H1 (cell line): ENCODE data around the gene ATP8B2. TPM values are rescaled to one million over a fixed set of nuclear protein-coding genes. Genes with fewer than 3 reads are reported as not detected.
A peak's percentile ranks its signal among the peaks of the same experiment; 100 is the strongest.

Experiments used
- CTCF ChIA-PET: fragments of 300-600 bp; sonication (Branson Sonifier 250); formaldehyde crosslinking; loops from one replicate; lab custom pipeline; 2021; ENCODE audit not compliant: partially characterized antibody; lab: Charles Lee
- POLR2A ChIA-PET: fragments of 300-600 bp; sonication (Branson Sonifier 250); formaldehyde crosslinking; loops from one replicate; lab custom pipeline; 2021; ENCODE audit warnings: inconsistent platforms; ENCODE audit not compliant: partially characterized antibody; lab: Charles Lee
- DNase-seq, 2 experiments: peaks; one replicate each; pipeline versions ENCODE4 v3.0.0 to v3.0.0-alpha.2; 2010 to 2022; ENCODE audit warnings: low spot score in 2 of 2, low read depth in 1 of 2, mixed read lengths in 1 of 2
- FAIRE-seq: peaks from 2 replicates; lab custom pipeline; 2011; peaks lifted over from hg19 to GRCh38; lab: Jason Lieb, UNC
- H2AFZ ChIP-seq: 2 replicates; pipeline ENCODE4 v1.8.1; 2012; ENCODE audit warnings: low read length, inconsistent platforms
- H2AK5ac ChIP-seq: 2 replicates; pipeline ENCODE4 v1.6.1; 2013; ENCODE audit warnings: low read depth, low read length
- H2BK120ac ChIP-seq: replicated peaks from 2 replicates; pipeline ENCODE3; 2013; ENCODE audit warnings: low read depth, low read length, inconsistent platforms
- H2BK12ac ChIP-seq: 2 replicates; pipeline ENCODE4 v1.6.1; 2013; ENCODE audit warnings: low read depth, low read length
- H2BK15ac ChIP-seq: 2 replicates; pipeline ENCODE4 v1.6.1; 2013; ENCODE audit warnings: low read length
- H2BK20ac ChIP-seq: 2 replicates; pipeline ENCODE4 v1.6.1; 2013; ENCODE audit warnings: low read length
- H2BK5ac ChIP-seq: 2 replicates; pipeline ENCODE4 v1.6.1; 2013; ENCODE audit warnings: low read depth, low read length
- H3K14ac ChIP-seq: 2 replicates; pipeline ENCODE4 v1.6.1; 2013; ENCODE audit warnings: inconsistent platforms; ENCODE audit not compliant: insufficient read length
- H3K18ac ChIP-seq: 2 replicates; pipeline ENCODE4 v1.6.1; 2013; ENCODE audit warnings: low read length; ENCODE audit errors: extremely low read depth
- H3K23ac ChIP-seq: 2 replicates; pipeline ENCODE4 v1.6.1; 2013; ENCODE audit warnings: inconsistent platforms; ENCODE audit not compliant: insufficient read length
- H3K23me2 ChIP-seq: 2 replicates; pipeline ENCODE4 v1.6.1; 2013; ENCODE audit warnings: low read depth, low read length
- H3K27ac ChIP-seq: 2 replicates; pipeline ENCODE4 v1.6.1; 2011; ENCODE audit warnings: low read depth, low read length, inconsistent platforms
- H3K27me3 ChIP-seq, 4 experiments: replicated peaks in 1 of 4; 1 replicate in 1 of 4; 2 replicates in 3 of 4; pipeline versions ENCODE4 v1.6.1 to v1.8.1; 2011 to 2013; ENCODE audit warnings: low read length in 3 of 4, mild to moderate bottlenecking in 3 of 4, inconsistent platforms in 2 of 4, mixed read lengths in 2 of 4, moderate library complexity in 1 of 4; ENCODE audit not compliant: control insufficient read depth in 3 of 4, insufficient read depth in 3 of 4; ENCODE audit errors: extremely low read depth in 1 of 4
- H3K36me3 ChIP-seq, 4 experiments: 2 replicates each; pipeline versions ENCODE4 v1.6.1 to v1.8.1; 2011 to 2013; ENCODE audit warnings: mild to moderate bottlenecking in 4 of 4, low read length in 3 of 4, moderate library complexity in 2 of 4, control low read depth in 1 of 4, inconsistent platforms in 1 of 4; ENCODE audit not compliant: insufficient read depth in 4 of 4, control insufficient read depth in 2 of 4
- H3K4ac ChIP-seq: replicated peaks from 2 replicates; pipeline ENCODE3; 2013; ENCODE audit warnings: low read length, low read depth, mixed read lengths, inconsistent platforms; ENCODE audit not compliant: insufficient read length
- H3K4me1 ChIP-seq, 4 experiments: replicated peaks in 1 of 4; 1 replicate in 1 of 4; 2 replicates in 3 of 4; pipeline versions ENCODE4 v1.6.1 to v1.8.1; 2011 to 2013; ENCODE audit warnings: low read length in 3 of 4, inconsistent platforms in 2 of 4, mixed read lengths in 1 of 4; ENCODE audit not compliant: insufficient read depth in 4 of 4, control insufficient read depth in 3 of 4
- H3K4me2 ChIP-seq, 2 experiments: 2 replicates each; pipeline versions ENCODE4 v1.6.1 to v1.8.1; 2011 to 2013; ENCODE audit warnings: low read depth in 2 of 2, low read length in 2 of 2, control low read depth in 1 of 2, inconsistent platforms in 1 of 2, mild to moderate bottlenecking in 1 of 2; ENCODE audit not compliant: insufficient read depth in 1 of 2
- H3K4me3 ChIP-seq, 4 experiments: fragments of 200-600, 300-600 bp in 1 of 4; sonication (generic), shearing (Covaris generic), sonication (Bioruptor Twin) in 1 of 4; 2 replicates each; pipeline versions ENCODE4 v1.5.1 to v1.8.1; 2011 to 2016; ENCODE audit warnings: low read length in 4 of 4, low read depth in 3 of 4, control low read depth in 2 of 4, inconsistent platforms in 2 of 4, mild to moderate bottlenecking in 2 of 4, mixed read lengths in 1 of 4, moderate library complexity in 1 of 4; ENCODE audit not compliant: insufficient read depth in 2 of 4; ENCODE audit errors: extremely low read depth in 1 of 4
- H3K56ac ChIP-seq: replicated peaks from 2 replicates; pipeline ENCODE3; 2013; ENCODE audit warnings: low read depth, mild to moderate bottlenecking, mixed read lengths, low read length, inconsistent platforms; ENCODE audit not compliant: insufficient read length
- H3K79me1 ChIP-seq: 2 replicates; pipeline ENCODE4 v1.6.1; 2013; ENCODE audit warnings: low read depth, low read length, control low read depth
- H3K79me2 ChIP-seq, 2 experiments: 2 replicates each; pipeline versions ENCODE4 v1.6.1 to v1.8.1; 2012 to 2013; ENCODE audit warnings: low read length in 2 of 2, mild to moderate bottlenecking in 2 of 2, inconsistent platforms in 1 of 2; ENCODE audit not compliant: insufficient read depth in 2 of 2, control insufficient read depth in 1 of 2
- H3K9ac ChIP-seq, 4 experiments: replicated peaks in 1 of 4; 1 replicate in 1 of 4; 2 replicates in 3 of 4; pipeline versions ENCODE4 v1.6.1 to v1.8.1; 2011 to 2013; ENCODE audit warnings: low read depth in 3 of 4, low read length in 3 of 4, control low read depth in 2 of 4, mild to moderate bottlenecking in 2 of 4, moderate library complexity in 2 of 4, inconsistent platforms in 1 of 4; ENCODE audit errors: extremely low read depth in 1 of 4
- H3K9me3 ChIP-seq, 2 experiments: 2 replicates each; pipeline versions ENCODE4 v1.6.1 to v1.8.1; 2012 to 2013; ENCODE audit warnings: mild to moderate bottlenecking in 2 of 2, moderate library complexity in 2 of 2, control low read depth in 1 of 2, inconsistent platforms in 1 of 2, low read depth in 1 of 2, low read length in 1 of 2, mixed read lengths in 1 of 2; ENCODE audit not compliant: insufficient read depth in 2 of 2
- H4K20me1 ChIP-seq, 2 experiments: replicated peaks in 1 of 2; 2 replicates each; pipeline versions ENCODE3 to v1.8.1; 2011 to 2013; ENCODE audit warnings: inconsistent platforms in 2 of 2, low read length in 2 of 2, mild to moderate bottlenecking in 1 of 2; ENCODE audit not compliant: insufficient read depth in 2 of 2, control insufficient read depth in 1 of 2
- H4K5ac ChIP-seq: 2 replicates; pipeline ENCODE4 v1.6.1; 2013; ENCODE audit warnings: low read length, low read depth, mixed read lengths, inconsistent platforms; ENCODE audit not compliant: insufficient read length
- H4K8ac ChIP-seq: 2 replicates; pipeline ENCODE4 v1.8.0; 2013; ENCODE audit warnings: mild to moderate bottlenecking, moderate library complexity, low read length, inconsistent platforms; ENCODE audit not compliant: insufficient read depth; ENCODE audit errors: extremely low read depth
- H4K91ac ChIP-seq: replicated peaks from 2 replicates; pipeline ENCODE3; 2013; ENCODE audit warnings: low read length, mixed read lengths, inconsistent platforms; ENCODE audit not compliant: insufficient read length
- ASH2L ChIP-seq: fragments of 200-600, 300-600 bp; sonication (generic); IDR thresholded peaks from one replicate; pipeline ENCODE4 v1.7.1; 2017; ENCODE audit warnings: low read length
- ATF3 ChIP-seq: IDR thresholded peaks from 2 replicates; pipeline ENCODE4 v1.6.1; 2011; ENCODE audit warnings: low read depth, mild to moderate bottlenecking, low read length; ENCODE audit not compliant: insufficient read depth
- BRCA1 ChIP-seq: IDR thresholded peaks from 2 replicates; pipeline ENCODE4 v1.6.1; 2012; ENCODE audit warnings: low read depth, low read length, improper control_type of control experiment
- FOSL1 ChIP-seq: IDR thresholded peaks from 2 replicates; pipeline ENCODE4 v1.6.1; 2011; ENCODE audit warnings: mild to moderate bottlenecking, low read depth, low read length, moderate library complexity; ENCODE audit not compliant: insufficient read depth
- JUN ChIP-seq: IDR thresholded peaks from 2 replicates; pipeline ENCODE4 v1.6.1; 2011; ENCODE audit warnings: low read depth, mild to moderate bottlenecking, improper control_type of control experiment, low read length
- MAX ChIP-seq: IDR thresholded peaks from 2 replicates; pipeline ENCODE4 v1.6.1; 2012; ENCODE audit warnings: inconsistent platforms
- POLR2A ChIP-seq, 2 experiments: IDR thresholded peaks; 1 replicate in 1 of 2; 2 replicates in 1 of 2; pipeline ENCODE4 v1.6.1; 2011; ENCODE audit warnings: low read depth in 2 of 2, low read length in 2 of 2, mild to moderate bottlenecking in 2 of 2; ENCODE audit errors: control extremely low read depth in 1 of 2
- RFX5 ChIP-seq: IDR thresholded peaks from 2 replicates; pipeline ENCODE4 v1.6.1; 2011; ENCODE audit warnings: low read depth, low read length, improper control_type of control experiment, borderline replicate concordance
- RXRA ChIP-seq: IDR thresholded peaks from 2 replicates; pipeline ENCODE4 v1.6.1; 2011; ENCODE audit warnings: low read depth, mild to moderate bottlenecking, low read length, moderate library complexity; ENCODE audit not compliant: insufficient read depth
- SAP30 ChIP-seq: fragments of 300-600 bp; sonication (generic); IDR thresholded peaks from 2 replicates; pipeline ENCODE4 v1.7.1; 2012; ENCODE audit warnings: low read length, moderate library complexity, mild to moderate bottlenecking, inconsistent platforms; ENCODE audit not compliant: insufficient read depth, insufficient replicate concordance
- SP2 ChIP-seq: IDR thresholded peaks from 2 replicates; pipeline ENCODE4 v1.6.1; 2012; ENCODE audit warnings: mild to moderate bottlenecking, low read length, inconsistent platforms
- TAF7 ChIP-seq: optimal IDR thresholded peaks from 2 replicates; pipeline ENCODE3; 2011; ENCODE audit warnings: low read depth, mild to moderate bottlenecking, inconsistent platforms, low read length, moderate library complexity, borderline replicate concordance
- WGBS, 2 experiments: shearing (Covaris generic) in 1 of 2; methylation state at CpG; one replicate each; pipeline versions ENCODE4 v1.1.6 to v1.1.7; 2013 to 2015; ENCODE audit warnings: low lambda C conversion rate in 2 of 2, mixed read lengths in 2 of 2, inconsistent platforms in 1 of 2, low coverage in 1 of 2, missing lambda C conversion rate in 1 of 2; ENCODE audit not compliant: insufficient replicate concordance in 2 of 2, insufficient coverage in 1 of 2, insufficient read length in 1 of 2; ENCODE audit errors: extremely low coverage in 1 of 2, missing lambda C conversion rate in 1 of 2; 5-methylcytosine and 5-hydroxymethylcytosine counted together
- polyA plus RNA-seq, 7 experiments: library from polyadenylated mRNA; depleted of rRNA in 3 of 7; stranded (reverse) in 5 of 7; unstranded in 2 of 7; fragments of >200 nt in 5 of 7; fragments of 200-250 nt in 2 of 7; gene quantifications; 1 replicate in 5 of 7; 2 replicates in 1 of 7; 4 replicates in 1 of 7; pipeline versions ENCODE4 v1.2.1 to v1.2.3, GENCODE V29; 2011 to 2013; ENCODE audit warnings: missing spikeins in 2 of 7, mixed read lengths in 2 of 7
- total RNA-seq: library from RNA; stranded (reverse); fragmentation: NEBNext Ultra II Directional; extraction: Animal tissue kit (Norgen Biotek cat#: 25700); gene quantifications from 2 replicates; pipeline ENCODE4 v1.2.1, GENCODE V29; 2021

The ATP8B2 gene
- total and polyA plus RNA-seq, 2 of the 8 experiments (the other 6 are each of a cell fraction or from before 2014, with no cell fraction given), result 61.4 to 70.1 TPM

GRCh38 chr1:154335025-154335714 lies 9.8 kb downstream of the ATP8B2 start:
- no peak overlapping the region for H4K91ac ChIP-seq
- H3K79me2 ChIP-seq, result peaks cover 0 to 2% of the 10 kb centered on the region in 2 experiments; a peak in 1 of 4 replicates
- no peak overlapping the region for H3K4me2 ChIP-seq
- H3K4ac ChIP-seq, result no peak overlapping the region
- no peak overlapping the region for H3K4me3 ChIP-seq
- no peak overlapping the region for H3K14ac ChIP-seq
- H4K20me1 ChIP-seq, result peaks cover 0 to 10% of the 10 kb centered on the region in 2 experiments
- H3K36me3 ChIP-seq, result peaks cover 13 to 58% (median 42%) of the 10 kb centered on the region in 4 experiments
- no peak overlapping the region for H3K23ac ChIP-seq
- H2BK5ac ChIP-seq, result no peak overlapping the region
- WGBS, 2 experiments, result 59% methylated on average over 11 of the region's 11 CpGs; no CpG with 5 or more reads in 1 of the 2 experiments
- H3K79me1 ChIP-seq, result no peaks in the 10 kb centered on the region
- FAIRE-seq (no peak), DNase-seq (peak in 1 of 2 experiments; percentile 90)
- H3K9me3 ChIP-seq, result no peaks in the 10 kb centered on the region
- H3K9ac ChIP-seq, result no peak overlapping the region
- no peak overlapping the region for H2BK12ac ChIP-seq
- H3K56ac ChIP-seq, result no peak overlapping the region
- H2BK15ac ChIP-seq, result no peak overlapping the region
- H2AK5ac ChIP-seq, result no peak overlapping the region
- H4K5ac ChIP-seq, result no peak overlapping the region
- H2BK120ac ChIP-seq, result no peak overlapping the region
- H2BK20ac ChIP-seq, result no peak overlapping the region
- ChIA-PET CTCF (interaction anchor here (0.6 to 27.5 kb wide), 40 partner anchors 7 to 531 kb away, joined by 3 to 507 read pairs (median 4); partner anchors contain the start of genes AQP10, ATP8B2 and TPM3), POLR2A (interaction anchor here (0.8 to 1.9 kb wide), 7 partner anchors 9 to 125 kb away, joined by 3 to 9 read pairs (median 3); partner anchors contain the start of gene ATP8B2)
- H4K8ac ChIP-seq, result no peak overlapping the region
- H2AFZ ChIP-seq, result no peak overlapping the region
- H3K18ac ChIP-seq, result no peak overlapping the region
- H3K4me1 ChIP-seq, result no peaks in the 10 kb centered on the region
- no peak overlapping the region for H3K27ac ChIP-seq
- H3K27me3 ChIP-seq, result no peaks in the 10 kb centered on the region
- no peaks in the 10 kb centered on the region for H3K23me2 ChIP-seq
- no peak for TF ChIP-seq SP2
- TF ChIP-seq FOSL1, result no peak
- TF ChIP-seq ATF3, result no peak
- TF ChIP-seq POLR2A (IDR thresholded peaks at IDR 0.05; ENCODE audit: control extremely low read depth in 1 of 2, low read depth in 2 of 2, low read length in 2 of 2), result no peak
- TF ChIP-seq SAP30, result no peak
- 0 out of 2 replicates have a peak, but pooled peaks have one; percentile 7 for TF ChIP-seq MAX
- TF ChIP-seq BRCA1, result no peak
- TF ChIP-seq TAF7, result no peak
- TF ChIP-seq RXRA, result no peak
- no peak for TF ChIP-seq RFX5
- TF ChIP-seq JUN, result no peak
- no peak for TF ChIP-seq ASH2L
